Measurements from ENCODE around the gene SNX30.

- TF ChIP-seq CTCF (IDR thresholded peaks at IDR 0.05; ENCODE audit: poor library complexity) = no peak
- TF ChIP-seq EZH2phosphoT487 (IDR thresholded peaks at IDR 0.05; ENCODE audit: low read depth, severe bottlenecking, unreplicated experiment) = no peak
- TF ChIP-seq EZH2 (IDR thresholded peaks at IDR 0.05; ENCODE audit: borderline replicate concordance) = no peak
Observed at GRCh38 chr9:112885324-112885723, 134.8 kb downstream of the SNX30 start.

All from hepatocyte (in vitro differentiated cells).